MM.1S (cell line): ENCODE results near the gene FADS1.

Experiments used
- DNase-seq: peaks from one replicate; pipeline ENCODE4 v3.0.0-alpha.2; 2015
- H2AFZ ChIP-seq: fragments of 300-600 bp; sonication (generic); 2 replicates; pipeline ENCODE4 v1.6.0; 2016; ENCODE audit warnings: antibody characterized with exemption, low read length
- H3F3A ChIP-seq: fragments of 300-600 bp; sonication (generic); 2 replicates; pipeline ENCODE4 v1.6.1; 2016; ENCODE audit warnings: mild to moderate bottlenecking, antibody characterized with exemption, low read length, moderate library complexity, mixed read lengths; ENCODE audit not compliant: insufficient read depth
- H3K27ac ChIP-seq: fragments of 300-600 bp; sonication (generic); 2 replicates; pipeline ENCODE4 v1.5.1; 2016; ENCODE audit warnings: mild to moderate bottlenecking, low read length
- H3K27me3 ChIP-seq: fragments of 300-600 bp; sonication (generic); replicated peaks from 2 replicates; pipeline ENCODE4 v1.6.0; 2016; ENCODE audit warnings: low read length; ENCODE audit not compliant: insufficient read depth
- H3K36me3 ChIP-seq: fragments of 300-600 bp; sonication (generic); replicated peaks from 2 replicates; pipeline ENCODE4 v1.6.1; 2016; ENCODE audit warnings: mild to moderate bottlenecking, low read length, mixed read lengths; ENCODE audit not compliant: insufficient read depth
- H3K4me1 ChIP-seq: fragments of 300-600 bp; sonication (generic); 2 replicates; pipeline ENCODE4 v1.6.1; 2016; ENCODE audit warnings: low read length, mixed read lengths
- H3K4me2 ChIP-seq: fragments of 300-600 bp; sonication (generic); 2 replicates; pipeline ENCODE4 v1.6.0; 2016; ENCODE audit warnings: low read depth, low read length
- H3K4me3 ChIP-seq: fragments of 300-600 bp; sonication (generic); 2 replicates; pipeline ENCODE4 v1.5.1; 2016; ENCODE audit warnings: low read length, mixed read lengths
- H3K79me2 ChIP-seq: fragments of 300-600 bp; sonication (generic); 2 replicates; pipeline ENCODE4 v1.6.1; 2016; ENCODE audit warnings: mixed run types, low read length, mixed read lengths
- H3K9ac ChIP-seq: fragments of 300-600 bp; sonication (generic); 2 replicates; pipeline ENCODE4 v1.6.1; 2016; ENCODE audit warnings: low read length, mixed read lengths
- H3K9me2 ChIP-seq: fragments of 300-600 bp; sonication (generic); replicated peaks from 2 replicates; pipeline ENCODE4 v1.6.1; 2016; ENCODE audit warnings: mild to moderate bottlenecking, low read length, mixed read lengths; ENCODE audit not compliant: insufficient read depth
- H3K9me3 ChIP-seq: fragments of 300-600 bp; sonication (generic); replicated peaks from 2 replicates; pipeline ENCODE4 v1.6.1; 2016; ENCODE audit warnings: mild to moderate bottlenecking, low read length, mixed read lengths; ENCODE audit not compliant: insufficient read depth
- H4K20me1 ChIP-seq: fragments of 300-600 bp; sonication (generic); 2 replicates; pipeline ENCODE4 v1.6.1; 2016; ENCODE audit warnings: mild to moderate bottlenecking, low read length, moderate library complexity, mixed read lengths; ENCODE audit not compliant: insufficient read depth
- EZH2 ChIP-seq: fragments of 300-600 bp; sonication (generic); optimal IDR thresholded peaks from 2 replicates; pipeline ENCODE3; 2017; ENCODE audit warnings: low read depth, mild to moderate bottlenecking, antibody characterized with exemption, low read length, mixed read lengths
- EZH2phosphoT487 ChIP-seq: fragments of 300-600 bp; sonication (generic); IDR thresholded peaks from 2 replicates; pipeline ENCODE4 v1.6.1; 2018; ENCODE audit warnings: antibody characterized with exemption, low read length
- TF ChIP-seq, protein P1 (sequence below): fragments of 300-600 bp; sonication (generic); IDR thresholded peaks from 2 replicates; pipeline ENCODE4 v1.5.1; 2016; ENCODE audit warnings: antibody characterized with exemption, low read length, mixed read lengths

FADS1 gene

DNA sequence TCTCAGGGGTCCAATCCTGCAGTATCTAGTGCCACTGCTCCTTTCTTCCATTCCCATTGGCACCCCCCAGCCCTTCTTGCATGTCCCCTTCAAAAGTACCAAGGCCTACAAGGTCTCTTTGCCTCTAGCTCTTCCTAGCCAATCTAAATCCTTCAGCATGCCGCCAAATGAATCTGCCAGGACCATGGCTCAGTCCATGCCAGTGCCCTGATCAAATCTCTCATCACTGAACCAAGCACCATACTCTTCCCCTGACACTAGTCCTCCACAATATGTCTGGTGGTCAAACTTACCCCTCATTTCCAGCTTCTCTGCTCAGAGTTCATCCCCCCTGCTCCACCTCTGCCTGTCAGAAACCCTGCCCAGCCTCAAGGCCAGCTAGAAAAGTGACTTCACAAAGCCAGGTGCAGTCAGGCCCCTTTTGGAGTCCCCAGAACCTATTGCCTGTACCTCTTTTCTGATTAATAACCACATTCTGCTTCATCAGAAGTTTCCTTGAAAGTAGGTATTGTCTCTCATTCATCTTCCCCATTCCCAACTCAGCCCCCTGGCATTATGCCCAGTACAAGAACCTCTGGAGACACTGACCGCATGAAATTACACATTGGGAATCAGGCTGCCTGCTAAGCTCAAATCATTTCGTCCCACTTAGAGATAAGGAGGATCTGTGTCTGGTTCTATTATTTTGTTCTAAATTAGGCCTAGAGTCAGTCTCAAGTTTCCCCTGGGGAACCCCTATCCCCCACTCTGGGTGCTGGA is 12.7 kb downstream of the FADS1 start:
- Histone ChIP-seq H3K27me3 (no peaks in the 10 kb centered on the region), H3K4me2 (no peak overlapping the region), H3K36me3 (no peaks in the 10 kb centered on the region), H3K9me2 (no peaks in the 10 kb centered on the region), H3K9ac (no peak overlapping the region), H3K79me2 (peaks cover 37% of the 10 kb centered on the region), H3K4me3 (no peak overlapping the region), H3F3A (0 out of 2 replicates have a peak, but pooled peaks cover 4% of the 10 kb centered on the region), H3K4me1 (no peaks in the 10 kb centered on the region), H2AFZ (no peak overlapping the region), H3K9me3 (no peaks in the 10 kb centered on the region), H4K20me1 (no peaks in the 10 kb centered on the region), H3K27ac (no peak overlapping the region)
- DNase-seq, result no peak
- TF ChIP-seq, protein P1, sequence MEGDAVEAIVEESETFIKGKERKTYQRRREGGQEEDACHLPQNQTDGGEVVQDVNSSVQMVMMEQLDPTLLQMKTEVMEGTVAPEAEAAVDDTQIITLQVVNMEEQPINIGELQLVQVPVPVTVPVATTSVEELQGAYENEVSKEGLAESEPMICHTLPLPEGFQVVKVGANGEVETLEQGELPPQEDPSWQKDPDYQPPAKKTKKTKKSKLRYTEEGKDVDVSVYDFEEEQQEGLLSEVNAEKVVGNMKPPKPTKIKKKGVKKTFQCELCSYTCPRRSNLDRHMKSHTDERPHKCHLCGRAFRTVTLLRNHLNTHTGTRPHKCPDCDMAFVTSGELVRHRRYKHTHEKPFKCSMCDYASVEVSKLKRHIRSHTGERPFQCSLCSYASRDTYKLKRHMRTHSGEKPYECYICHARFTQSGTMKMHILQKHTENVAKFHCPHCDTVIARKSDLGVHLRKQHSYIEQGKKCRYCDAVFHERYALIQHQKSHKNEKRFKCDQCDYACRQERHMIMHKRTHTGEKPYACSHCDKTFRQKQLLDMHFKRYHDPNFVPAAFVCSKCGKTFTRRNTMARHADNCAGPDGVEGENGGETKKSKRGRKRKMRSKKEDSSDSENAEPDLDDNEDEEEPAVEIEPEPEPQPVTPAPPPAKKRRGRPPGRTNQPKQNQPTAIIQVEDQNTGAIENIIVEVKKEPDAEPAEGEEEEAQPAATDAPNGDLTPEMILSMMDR, result no peak
- TF ChIP-seq EZH2 (no peak), EZH2phosphoT487 (no peak)

DNA sequence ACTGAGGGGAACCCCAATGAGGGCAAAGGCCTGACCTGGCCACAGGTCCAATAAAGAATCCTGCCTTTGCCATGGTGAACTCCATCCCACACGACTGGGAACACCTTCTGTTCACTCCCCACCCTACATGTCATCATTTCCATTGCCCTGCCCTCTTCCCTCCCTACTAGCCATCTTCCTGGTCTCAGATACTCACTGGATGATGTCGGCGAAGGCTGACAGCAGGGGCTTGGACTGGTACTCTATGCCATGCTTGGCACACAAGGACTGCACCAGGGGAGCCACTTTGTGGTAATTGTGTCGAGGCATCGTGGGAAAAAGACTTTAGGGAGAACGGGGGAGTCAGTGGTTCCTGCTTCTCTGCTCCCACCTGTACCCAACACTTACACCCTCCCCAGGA is 14.2 kb downstream of the FADS1 start:
- peaks cover 5% of the 10 kb centered on the region; the same call in 1 of the 2 replicates for H3K36me3 ChIP-seq
- no peaks in the 10 kb centered on the region for H3K4me1 ChIP-seq
- H3K9me2 ChIP-seq, result no peaks in the 10 kb centered on the region
- H3F3A ChIP-seq, result 0 out of 2 replicates have a peak, but pooled peaks cover 4% of the 10 kb centered on the region
- H3K4me3 ChIP-seq, result no peak overlapping the region
- TF ChIP-seq, protein P1, result no peak
- TF ChIP-seq EZH2phosphoT487, result no peak
- no peak for TF ChIP-seq EZH2
- peaks cover 4% of the 10 kb centered on the region; the same call in 1 of the 2 replicates for H4K20me1 ChIP-seq
- no peaks in the 10 kb centered on the region for H3K9me3 ChIP-seq
- H3K27ac ChIP-seq, result no peak overlapping the region
- H2AFZ ChIP-seq, result no peak overlapping the region
- no peak for DNase-seq
- no peak overlapping the region for H3K9ac ChIP-seq
- no peak overlapping the region for H3K4me2 ChIP-seq
- peaks cover 51% of the 10 kb centered on the region for H3K79me2 ChIP-seq
- H3K27me3 ChIP-seq, result no peaks in the 10 kb centered on the region

DNA sequence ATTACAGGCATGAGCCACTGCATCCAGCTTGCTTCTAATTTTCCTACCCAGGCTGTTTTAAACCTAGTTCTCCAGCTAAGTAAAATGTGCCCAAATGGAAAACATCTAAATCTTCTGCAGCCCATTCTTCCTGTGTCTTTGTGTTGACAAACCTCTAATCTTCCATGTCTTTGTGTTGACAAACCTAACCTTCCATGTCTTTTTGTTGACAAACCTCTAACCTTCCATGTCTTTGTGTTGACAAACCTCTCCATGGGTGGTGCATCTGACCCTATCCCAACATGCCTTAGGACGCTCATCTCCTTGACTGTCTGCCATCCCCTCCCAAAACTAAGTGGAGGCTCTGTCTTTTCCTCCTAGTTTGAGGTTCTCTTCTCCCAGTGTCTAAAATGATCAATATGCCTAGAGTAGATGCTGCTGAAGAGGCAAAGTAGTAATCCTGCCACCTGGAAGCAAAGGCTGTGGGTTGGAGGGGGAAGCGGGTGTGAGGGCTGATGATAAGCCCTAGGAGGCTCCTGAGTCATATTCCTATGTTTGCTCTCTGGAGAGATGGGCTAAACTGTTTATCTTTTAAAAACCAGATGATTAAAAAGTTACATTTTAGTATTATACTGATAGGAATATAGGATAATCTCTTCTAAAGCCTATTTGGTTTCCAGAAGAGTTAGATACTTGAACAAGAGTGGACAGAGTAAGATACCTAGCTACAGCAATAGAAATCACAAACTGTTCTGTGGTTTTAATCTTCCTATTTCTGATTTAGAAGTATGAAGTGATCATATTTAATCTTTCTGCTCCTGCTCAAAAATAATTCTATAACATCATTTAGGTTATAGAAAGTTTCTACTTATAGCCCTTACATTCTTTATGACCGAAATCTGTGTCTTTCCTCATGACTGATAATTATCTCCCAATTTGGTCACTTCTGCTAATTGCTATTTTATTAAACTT is 16.2 kb downstream of the FADS1 start:
- Histone ChIP-seq H3K27ac (no peak overlapping the region), H3K27me3 (no peaks in the 10 kb centered on the region), H3K4me1 (no peaks in the 10 kb centered on the region), H3K9me3 (no peaks in the 10 kb centered on the region), H3K4me2 (no peak overlapping the region), H2AFZ (no peak overlapping the region), H3K79me2 (peaks cover 71% of the 10 kb centered on the region), H3K36me3 (peaks cover 7% of the 10 kb centered on the region; the same call in 1 of the 2 replicates), H3K4me3 (no peak overlapping the region), H3K9ac (no peak overlapping the region), H3K9me2 (no peaks in the 10 kb centered on the region), H4K20me1 (peaks cover 16% of the 10 kb centered on the region; the same call in 1 of the 2 replicates), H3F3A (peaks cover 12% of the 10 kb centered on the region; the same call in 1 of the 2 replicates)
- DNase-seq, result no peak
- TF ChIP-seq EZH2 (no peak), EZH2phosphoT487 (no peak)
- TF ChIP-seq, protein P1, result no peak
